ENCODE measurements around the gene RNASE9.
"Not testable (repeated sequence)": the region's sequence is repeated elsewhere in the genome, so short reads cannot be mapped to it uniquely, and the experiment has no call there.

The RNASE9 gene

DNA sequence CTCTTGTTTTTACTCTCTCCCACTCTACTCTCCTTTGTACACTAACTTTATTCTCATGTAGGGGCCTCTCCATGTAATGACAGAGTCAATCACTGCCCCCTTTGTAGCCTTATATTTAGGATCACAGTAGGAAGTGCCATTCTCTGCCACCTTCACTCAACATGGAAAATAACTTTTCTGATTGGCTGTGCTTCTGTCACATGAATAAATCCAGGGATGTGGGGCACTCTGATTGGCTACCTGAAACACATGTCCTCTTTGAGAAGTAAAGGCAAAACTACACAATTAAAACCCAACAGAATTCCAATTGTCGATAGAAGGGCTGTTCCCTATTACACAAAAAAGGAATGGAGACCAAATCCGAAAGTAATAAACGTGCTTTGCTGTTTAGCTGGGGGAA lies at the start of gene RNASE9:
RNASE9 (minus strand) TSS at position 87 of the 400 bp plus-strand sequence.
- DNase-seq (ENCODE audit: low read depth): no peak

DNA sequence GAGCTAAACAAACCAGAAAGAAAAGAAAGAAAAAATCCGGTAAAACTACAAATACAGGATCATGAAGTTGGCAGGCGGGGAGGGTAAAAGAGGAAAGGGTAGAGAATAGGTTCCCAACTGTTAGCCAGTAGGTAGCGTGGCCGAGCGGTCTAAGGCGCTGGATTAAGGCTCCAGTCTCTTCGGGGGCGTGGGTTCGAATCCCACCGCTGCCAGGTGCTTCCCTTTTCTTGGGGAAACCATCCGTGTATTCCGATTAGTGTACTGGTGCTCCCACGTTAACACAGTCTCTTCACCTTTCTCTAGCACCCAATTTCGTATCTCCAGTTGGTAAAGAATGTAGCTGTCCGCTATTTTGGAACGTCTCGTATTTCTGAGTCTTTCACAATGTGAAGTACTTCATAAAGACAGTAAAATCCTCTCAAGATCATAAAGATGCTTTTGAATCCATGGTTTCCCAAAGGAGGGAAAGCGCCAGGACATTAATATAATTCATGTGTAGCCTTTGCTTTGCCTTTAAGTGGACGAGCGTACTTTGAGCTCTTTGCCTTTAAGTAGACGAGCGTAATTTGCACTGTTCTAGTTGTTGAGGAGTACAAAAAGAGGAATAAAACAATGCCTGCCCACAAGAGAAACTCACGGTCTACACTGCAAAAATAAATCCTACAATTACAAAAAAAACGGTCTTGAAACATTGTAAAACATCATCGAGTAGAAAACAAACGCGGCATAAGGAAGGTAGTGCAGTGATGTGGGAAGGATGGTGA lies 49.3 kb upstream of the RNASE9 start:
- DNase-seq (ENCODE audit: low read depth): no peak

- DNase-seq (ENCODE audit: low read depth): no peak
These were observed 48.6 kb upstream of the RNASE9 start for GRCh38 chr14:20609215-20610001.

- no peak for DNase-seq (ENCODE audit: low read depth)
These were observed 47.7 kb upstream of the RNASE9 start for GRCh38 chr14:20608383-20609110.

GRCh38 chr14:20607617-20608016 lies 46.8 kb upstream of the RNASE9 start:
- DNase-seq (ENCODE audit: low read depth): no peak

- DNase-seq (ENCODE audit: low read depth): no peak
These were observed 46.0 kb upstream of the RNASE9 start for GRCh38 chr14:20606902-20607242.

DNA sequence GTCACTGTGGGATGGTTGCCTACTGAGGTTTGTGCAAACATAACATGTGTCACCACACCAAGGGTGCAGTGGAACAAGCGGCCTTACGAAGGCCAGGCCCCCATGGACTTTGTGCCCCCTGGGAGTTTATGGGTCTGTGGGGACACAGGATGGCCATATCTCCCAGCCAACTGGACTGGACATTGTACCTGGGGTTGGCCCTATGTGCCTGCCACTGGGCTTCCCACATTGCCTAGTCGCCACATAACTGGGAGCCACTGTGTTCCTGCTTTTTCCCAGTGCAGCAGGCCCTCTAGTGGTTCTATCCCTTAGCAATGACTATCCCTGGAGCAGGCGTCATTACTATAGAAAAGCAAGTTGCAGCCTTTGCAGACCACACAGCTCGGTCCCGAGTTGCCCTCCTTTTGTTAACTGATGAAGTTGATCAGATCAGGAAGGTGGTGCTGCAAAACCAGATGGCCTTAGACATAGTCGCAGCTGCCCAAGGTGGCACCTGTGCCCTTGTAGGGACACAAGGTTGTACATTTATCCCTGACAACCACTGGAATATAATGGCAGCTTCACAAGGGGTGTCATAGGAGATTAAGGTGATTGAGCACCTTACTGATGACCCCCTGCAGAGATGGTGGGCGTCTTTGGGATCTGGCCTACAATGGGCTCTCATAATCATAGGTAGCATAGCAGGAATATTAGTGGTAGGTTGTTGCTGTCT lies 45.5 kb upstream of the RNASE9 start:
- DNase-seq (ENCODE audit: low read depth): no peak

DNA sequence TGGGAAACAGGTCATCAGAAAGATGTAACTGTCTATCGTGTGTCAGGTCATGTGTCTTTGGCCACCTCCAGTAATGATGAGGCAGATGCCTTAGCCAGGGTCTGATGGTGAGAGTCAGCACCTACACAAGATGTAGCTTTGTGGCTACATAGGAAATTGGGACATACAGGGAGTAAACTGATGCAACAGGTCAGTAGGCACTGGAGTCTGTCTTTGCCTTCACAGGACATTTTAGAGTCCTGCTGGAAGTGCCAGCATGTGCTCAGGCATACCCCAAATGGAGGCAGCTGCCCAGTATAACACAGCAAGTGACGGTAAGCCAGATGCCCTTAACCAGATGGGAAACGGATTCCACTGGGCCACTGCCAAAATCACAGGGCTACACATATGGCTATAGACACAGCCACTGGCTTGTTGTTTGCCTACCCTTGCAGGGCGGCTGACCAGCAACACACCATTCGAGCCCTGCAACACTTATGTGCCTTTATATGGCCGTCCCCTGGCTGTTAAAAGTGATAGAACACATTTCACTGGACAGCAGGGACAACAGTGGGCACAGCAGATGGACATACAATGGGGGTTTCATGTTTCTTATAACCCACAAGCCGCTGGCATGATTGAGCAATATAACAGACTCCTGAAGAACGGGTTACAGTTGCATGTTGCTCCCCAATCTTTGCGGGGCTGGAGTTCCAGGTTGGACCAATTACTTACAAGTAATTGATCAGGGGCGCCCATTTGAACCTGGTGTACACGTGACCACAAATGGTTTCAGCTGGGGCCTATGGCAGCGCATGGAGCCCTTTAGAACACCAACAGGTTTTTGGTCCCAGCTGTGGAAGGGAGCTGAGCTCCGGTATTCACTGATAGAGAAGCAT lies 43.2 kb upstream of the RNASE9 start:
- DNase-seq (ENCODE audit: low read depth): no peak

- no peak for DNase-seq (ENCODE audit: low read depth)
These were observed 41.7 kb upstream of the RNASE9 start for GRCh38 chr14:20602583-20602982.

- DNase-seq (ENCODE audit: low read depth): no peak
These were observed 40.7 kb upstream of the RNASE9 start for GRCh38 chr14:20601522-20601921.

DNA sequence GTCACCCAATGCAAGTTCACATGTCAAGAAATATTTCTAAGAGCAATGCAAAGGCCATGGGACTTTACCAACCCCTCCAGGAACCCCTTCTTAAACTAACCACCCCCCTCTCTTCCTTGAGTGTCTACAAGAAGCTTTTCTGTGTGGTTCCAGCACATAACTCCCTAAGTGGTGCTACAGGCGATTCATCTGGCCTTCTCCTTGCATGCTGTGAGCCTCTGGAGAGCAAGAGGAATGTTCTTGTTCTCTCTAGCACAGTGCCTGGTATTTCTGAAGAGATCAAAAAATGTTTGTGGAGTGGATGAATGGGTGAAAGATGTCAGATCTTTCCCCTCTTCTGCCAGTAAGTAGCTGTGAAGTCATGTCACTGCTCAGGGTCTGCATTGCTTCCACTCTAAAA lies 36.3 kb upstream of the RNASE9 start:
- no peak for DNase-seq (ENCODE audit: low read depth)

DNA sequence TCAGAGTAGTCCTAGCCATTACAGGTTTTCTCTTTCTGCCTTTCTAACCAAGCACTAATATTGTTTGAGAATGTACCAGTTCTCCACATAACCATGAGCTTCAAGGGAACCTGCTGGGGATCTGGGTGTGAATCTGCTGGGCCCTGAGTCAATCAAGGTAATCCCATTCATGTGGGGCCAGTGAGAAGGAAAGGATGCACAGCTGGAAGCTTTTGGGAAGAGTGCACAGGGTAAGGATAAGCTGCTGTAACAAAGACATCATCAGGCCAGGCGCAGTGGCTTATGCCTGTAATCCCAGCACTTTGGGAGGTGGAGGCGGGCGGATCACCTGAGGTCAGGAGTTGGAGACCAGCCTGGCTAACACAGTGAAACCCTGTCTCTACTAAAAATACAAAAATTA lies 34.9 kb upstream of the RNASE9 start:
- DNase-seq (ENCODE audit: low read depth): not testable (repeated sequence)

GRCh38 chr14:20592574-20592973 lies 31.7 kb upstream of the RNASE9 start:
- no peak for DNase-seq (ENCODE audit: low read depth)

DNA sequence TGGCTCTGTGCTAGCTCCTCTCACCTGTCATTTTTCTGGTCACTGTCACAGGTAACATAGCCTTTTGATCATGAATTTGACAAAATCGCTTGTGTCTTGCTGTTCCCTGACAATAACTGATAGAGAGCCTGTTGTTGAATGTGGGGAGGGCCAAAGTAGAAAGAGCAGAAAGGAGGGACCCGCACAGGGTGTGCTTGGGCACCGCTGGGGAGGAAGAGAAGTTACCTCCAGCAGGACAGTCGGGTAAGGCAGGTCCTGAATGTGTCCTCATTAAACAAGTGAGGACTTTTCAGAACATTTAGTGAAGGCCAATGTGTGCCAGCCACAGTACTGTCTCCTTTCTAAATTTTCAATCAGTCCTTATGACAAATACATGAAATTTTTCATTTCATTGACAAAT lies 30.4 kb upstream of the RNASE9 start, which contains the start of gene RNASE12:
RNASE12 (minus strand) TSS at position 142 of the 400 bp plus-strand sequence. CDS start 653 bp downstream, outside the sequence.
- no peak for DNase-seq (ENCODE audit: low read depth)

DNA sequence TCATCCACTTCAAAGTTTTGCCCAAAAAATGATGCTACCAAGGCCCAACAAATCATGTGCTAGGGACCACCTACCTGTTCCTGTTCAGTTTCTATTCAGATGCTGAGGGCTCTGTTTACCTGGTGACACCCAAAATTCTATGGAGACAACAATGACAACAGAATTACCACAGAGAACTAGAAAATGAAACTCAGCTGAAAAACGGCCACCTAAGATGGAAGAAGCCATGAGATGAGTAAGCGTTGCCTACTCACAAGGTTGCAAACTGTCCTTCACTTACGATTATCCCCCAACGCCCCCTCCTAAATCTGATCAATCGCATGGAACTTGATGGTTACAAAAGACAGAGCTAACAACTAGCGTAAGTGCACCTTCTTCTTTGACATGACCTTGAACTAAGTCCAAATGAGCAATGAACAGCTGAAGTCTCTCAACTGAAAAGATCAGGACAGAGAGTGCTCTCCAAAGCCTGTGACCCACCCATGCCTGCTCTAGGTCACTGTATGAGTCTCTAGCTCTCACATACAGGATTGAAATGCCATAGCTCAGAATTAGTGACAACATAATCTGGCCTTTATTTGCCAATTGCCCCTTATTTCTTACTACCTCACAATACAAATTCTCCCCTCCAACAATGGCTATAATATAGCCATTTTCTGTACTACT lies 26.8 kb upstream of the RNASE9 start, which contains the start of gene RNASE11:
RNASE11 (minus strand) TSS at position 513 of the 666 bp plus-strand sequence.
- no peak for DNase-seq (ENCODE audit: low read depth)

DNA sequence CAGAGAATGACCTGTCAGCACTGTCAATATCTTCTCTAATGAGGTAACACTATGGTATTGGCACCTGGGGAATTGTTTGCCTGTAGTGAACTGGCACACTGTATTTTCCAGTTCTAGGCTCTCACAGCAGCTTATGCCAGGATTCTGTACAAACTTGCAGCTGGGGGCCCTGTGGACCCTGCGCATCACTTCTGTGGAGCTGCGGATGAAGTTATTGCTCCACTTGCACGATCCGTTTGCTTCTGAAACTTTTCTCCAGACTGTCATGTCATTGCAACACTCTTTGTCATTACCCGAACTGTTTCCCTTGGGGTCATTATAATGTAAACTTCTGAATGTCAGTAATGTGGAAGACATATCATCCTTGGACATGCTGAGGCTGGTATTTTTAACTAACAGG lies 23.1 kb upstream of the RNASE9 start:
- no peak for DNase-seq (ENCODE audit: low read depth)

GRCh38 chr14:20583142-20583541 lies 22.3 kb upstream of the RNASE9 start:
- DNase-seq (ENCODE audit: low read depth): no peak

DNA sequence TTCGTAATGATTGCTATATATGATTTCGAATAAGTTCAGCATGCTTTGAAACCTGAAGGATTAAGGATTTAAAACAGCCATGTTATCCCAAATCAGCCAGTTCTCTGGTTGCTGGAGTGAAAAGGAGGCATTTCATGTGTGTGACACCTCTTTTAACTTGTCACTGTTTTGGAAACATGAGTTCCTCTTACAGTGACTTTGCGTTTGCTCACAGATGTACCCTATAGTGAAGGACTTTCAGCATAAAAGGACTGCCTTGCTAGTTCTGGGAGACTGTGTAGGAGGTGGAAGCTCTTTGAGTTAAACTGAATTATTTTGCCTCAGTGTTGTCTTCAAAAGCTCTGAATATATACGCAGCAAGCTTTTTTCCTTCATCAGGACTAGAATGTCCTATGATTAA lies 19.4 kb upstream of the RNASE9 start:
- no peak for DNase-seq (ENCODE audit: low read depth)

- no peak for DNase-seq (ENCODE audit: low read depth)
These were observed 18.1 kb upstream of the RNASE9 start for GRCh38 chr14:20578784-20579502.

DNA sequence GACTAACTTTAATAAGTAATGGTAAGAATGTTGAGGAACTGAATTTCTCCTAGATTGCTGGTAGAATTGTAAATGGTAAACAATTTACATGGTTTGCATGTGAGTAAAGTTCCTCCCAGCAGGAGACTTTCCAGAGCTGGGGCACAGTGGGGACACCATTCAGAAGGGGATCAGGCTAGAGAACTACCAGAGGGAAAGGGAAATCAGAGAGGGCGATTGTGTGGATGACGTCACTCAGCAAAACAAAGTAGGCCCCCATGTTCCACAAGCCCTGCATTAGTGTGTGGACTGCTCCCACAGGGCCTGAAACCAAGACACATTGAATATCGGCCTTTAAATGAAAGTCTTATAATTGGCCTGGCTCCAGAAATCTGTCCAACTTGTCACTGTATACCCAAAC lies 17.5 kb upstream of the RNASE9 start:
- DNase-seq (ENCODE audit: low read depth): no peak
